HG03520 (cell line): ENCODE data around the gene ING3.

ENCODE experiments used
- ATAC-seq: cut with Tn5 transposase; IDR thresholded peaks from one replicate; pipeline ENCODE4 v1.9.1; 2021; ENCODE audit warnings: mild to moderate bottlenecking, moderate library complexity; ENCODE audit not compliant: unreplicated experiment

The ING3 gene, protein sequence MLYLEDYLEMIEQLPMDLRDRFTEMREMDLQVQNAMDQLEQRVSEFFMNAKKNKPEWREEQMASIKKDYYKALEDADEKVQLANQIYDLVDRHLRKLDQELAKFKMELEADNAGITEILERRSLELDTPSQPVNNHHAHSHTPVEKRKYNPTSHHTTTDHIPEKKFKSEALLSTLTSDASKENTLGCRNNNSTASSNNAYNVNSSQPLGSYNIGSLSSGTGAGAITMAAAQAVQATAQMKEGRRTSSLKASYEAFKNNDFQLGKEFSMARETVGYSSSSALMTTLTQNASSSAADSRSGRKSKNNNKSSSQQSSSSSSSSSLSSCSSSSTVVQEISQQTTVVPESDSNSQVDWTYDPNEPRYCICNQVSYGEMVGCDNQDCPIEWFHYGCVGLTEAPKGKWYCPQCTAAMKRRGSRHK

GRCh38 chr7:120950539-120951308, at the start of gene ING3:
Gene ING3 (plus strand): TSS chr7:120950777. CDS start chr7:120950897, 120 bp downstream.
- ATAC-seq = peak; percentile 97

GRCh38 chr7:120915314-120916105, 35.1 kb upstream of the ING3 start:
- no peak for ATAC-seq

DNA sequence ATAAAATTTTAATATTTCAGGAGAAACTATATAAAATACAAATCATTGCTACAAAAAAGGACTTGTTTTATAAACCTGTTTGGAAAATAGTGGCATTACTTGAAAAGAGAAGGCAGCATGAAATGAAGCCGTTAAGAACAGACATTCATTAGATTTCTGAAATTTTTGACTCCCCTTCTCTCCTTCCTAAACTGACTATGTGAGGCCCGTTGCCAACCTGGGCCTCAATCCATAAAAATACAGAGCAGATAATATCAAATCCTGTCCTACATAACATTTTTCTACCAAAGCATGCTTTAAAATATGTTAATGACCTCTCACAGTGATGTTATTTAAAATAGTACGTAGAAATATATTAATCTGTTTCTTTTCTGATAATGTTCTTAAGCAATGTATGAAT, 34.5 kb upstream of the ING3 start:
- no peak for ATAC-seq

GRCh38 chr7:120916538-120916937, 34.0 kb upstream of the ING3 start:
- no peak for ATAC-seq

DNA sequence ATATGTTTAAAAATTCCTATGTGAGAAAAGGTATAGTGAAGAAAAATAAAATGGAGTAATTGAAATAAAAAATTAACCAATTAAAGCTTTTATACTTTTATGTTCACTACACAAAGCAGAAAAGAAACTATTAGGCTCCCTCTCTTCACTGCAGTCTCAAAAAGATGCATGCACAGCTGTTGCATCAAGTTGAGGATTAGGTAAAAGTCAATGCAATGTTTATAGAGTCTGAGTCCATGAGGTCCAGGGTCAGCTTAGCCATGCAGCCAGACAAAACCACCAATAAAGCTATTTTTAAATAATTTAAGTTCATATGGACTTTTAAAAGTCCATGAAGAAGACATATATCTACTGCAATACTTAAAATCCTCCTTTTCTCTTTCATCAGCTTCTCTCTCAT, 31.1 kb upstream of the ING3 start:
- no peak for ATAC-seq

- no peak for ATAC-seq
These were observed 30.5 kb upstream of the ING3 start for GRCh38 chr7:120920034-120920433.

DNA sequence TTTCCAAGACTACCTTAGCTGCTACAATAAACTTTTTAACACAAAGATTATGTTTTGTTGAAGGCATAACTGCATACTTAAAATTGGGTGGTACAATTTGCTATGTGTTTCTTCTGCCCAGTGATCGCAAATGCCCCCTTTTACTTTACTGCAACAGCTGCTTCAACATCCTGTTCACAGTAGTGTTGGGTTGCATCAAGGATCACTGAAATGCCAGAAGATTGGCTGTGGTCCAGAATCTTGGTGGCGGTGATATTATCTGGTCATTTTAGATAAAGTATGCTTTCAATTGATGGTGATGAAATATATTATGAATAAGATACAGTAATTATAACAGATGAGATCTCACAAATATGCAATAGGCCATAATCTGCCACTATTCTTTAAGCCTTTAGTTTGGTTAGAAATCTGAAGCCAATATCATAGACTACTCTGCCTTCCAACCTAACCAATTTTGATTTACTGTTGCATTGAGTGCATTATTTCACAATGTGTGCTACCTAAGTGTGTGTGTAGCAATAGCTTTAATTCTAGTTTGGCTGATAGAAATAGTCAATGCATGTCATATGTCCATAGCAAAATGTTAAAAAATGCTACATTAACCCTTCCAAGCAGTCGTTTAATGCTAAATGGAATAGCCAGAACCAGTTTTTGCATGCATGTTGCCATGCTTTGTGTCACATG, 29.8 kb upstream of the ING3 start:
- ATAC-seq = no peak

- ATAC-seq = no peak
These were observed 25.7 kb upstream of the ING3 start for GRCh38 chr7:120924837-120925236.

DNA sequence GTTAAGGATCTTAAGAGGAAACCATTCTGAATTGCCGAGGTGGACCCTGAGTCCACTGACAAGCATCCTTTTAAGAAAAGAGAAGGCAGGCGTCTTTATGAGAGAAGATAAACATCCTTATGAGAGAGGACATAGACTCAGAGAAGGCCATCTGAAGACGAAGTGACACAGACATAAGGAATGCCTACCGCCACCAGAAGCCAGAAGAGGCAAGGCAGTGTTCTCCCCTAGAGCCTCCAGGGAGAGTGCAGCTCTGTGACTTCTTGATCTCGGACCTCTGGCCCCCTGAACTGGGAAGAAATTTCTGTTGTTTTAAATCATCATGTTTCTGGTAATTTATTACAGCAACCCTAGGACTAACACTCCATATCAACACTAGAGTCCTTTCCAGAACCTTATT, 25.2 kb upstream of the ING3 start:
- no peak for ATAC-seq

- ATAC-seq = no peak
These were observed 23.6 kb upstream of the ING3 start for GRCh38 chr7:120926943-120927346.

DNA sequence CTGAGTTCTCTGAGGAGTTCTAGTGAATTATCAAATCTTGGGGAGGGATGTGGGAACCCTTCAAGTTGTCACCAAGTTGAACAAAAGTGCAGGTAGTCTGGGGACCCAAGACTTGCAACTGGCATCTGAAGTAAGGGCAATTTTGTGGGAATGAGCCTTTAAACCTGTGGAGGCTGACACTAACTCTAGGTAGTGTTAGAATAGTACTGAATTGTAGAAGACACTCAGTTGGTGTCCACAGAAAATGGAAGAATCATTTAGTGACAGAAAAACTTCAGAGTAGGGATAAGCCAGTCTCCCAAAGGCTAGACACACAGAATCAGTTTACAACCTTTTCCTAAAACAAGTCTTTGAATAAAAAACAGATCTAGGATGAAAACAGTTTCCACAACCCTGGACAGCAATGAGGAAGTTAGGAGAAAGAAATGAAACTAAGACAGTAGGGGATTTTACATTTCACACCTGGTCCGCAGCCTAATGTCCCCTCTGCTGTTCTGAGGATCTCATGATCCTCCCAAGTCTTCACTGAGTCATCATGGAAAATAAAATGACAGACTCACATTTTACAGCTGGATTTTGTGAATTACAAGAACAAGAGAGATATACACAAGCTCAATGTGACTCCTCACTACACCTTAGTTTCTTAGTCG, 23.0 kb upstream of the ING3 start:
- peak; percentile 70 for ATAC-seq

DNA sequence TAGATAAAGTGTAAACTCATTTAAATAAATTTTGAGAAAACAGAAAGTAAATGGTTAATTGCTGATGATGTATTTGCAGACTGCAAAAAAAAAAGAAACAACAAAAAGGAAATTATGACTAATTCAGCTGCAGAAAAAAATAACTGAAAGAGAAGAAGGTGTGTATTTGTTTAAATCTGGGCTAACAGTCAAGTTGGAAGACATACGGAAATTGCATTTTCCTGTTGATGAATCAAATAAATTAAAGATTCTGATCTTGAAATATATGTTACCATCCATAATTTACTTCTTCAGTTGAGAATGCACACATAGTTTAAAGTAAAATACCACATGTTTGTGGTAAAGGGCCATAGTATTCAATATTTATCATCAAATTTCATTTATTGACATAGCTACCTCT, 19.3 kb upstream of the ING3 start:
- no peak for ATAC-seq

- ATAC-seq = no peak
These were observed 17.1 kb upstream of the ING3 start for GRCh38 chr7:120933475-120933874.

DNA sequence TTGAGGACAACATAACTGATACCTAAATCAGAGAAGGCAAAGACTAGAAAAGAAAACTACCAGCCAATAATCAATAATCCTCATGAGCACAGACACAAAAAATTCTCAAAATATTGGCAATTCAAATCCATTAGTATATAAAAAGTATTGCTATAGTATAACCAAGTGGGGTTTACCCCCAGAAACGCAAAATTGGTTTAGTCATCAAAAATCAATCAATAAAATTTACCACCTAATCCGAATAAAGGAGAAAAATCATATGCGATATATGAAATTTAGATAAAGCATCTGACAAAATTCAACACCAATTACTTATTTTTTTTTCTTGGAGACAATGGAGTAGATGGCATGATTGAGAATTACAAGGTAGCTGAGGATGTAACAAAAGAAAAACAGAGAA, 11.2 kb upstream of the ING3 start:
- ATAC-seq = no peak

- ATAC-seq = no peak
These were observed 9.5 kb upstream of the ING3 start for GRCh38 chr7:120941064-120941463.

DNA sequence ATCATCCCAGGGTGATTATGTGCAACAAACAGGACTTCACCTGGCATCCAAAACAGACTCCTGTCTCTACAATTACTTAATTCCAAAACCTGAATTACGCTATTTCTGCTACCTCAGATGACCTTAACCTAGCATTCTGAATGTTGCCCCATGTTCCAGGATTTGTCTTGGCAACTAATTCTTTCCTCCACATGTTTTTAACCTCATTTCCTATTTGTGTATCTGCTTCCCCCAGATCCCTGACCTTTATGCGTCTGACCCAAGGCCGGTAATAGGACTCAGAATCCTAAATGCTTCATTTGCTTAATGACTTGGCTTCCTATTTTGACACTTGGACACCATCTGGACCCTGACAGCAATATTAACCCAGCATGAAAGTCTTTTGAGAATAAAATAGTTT, 8.7 kb upstream of the ING3 start:
- no peak for ATAC-seq

GRCh38 chr7:120942861-120943260, 7.7 kb upstream of the ING3 start:
- no peak for ATAC-seq

DNA sequence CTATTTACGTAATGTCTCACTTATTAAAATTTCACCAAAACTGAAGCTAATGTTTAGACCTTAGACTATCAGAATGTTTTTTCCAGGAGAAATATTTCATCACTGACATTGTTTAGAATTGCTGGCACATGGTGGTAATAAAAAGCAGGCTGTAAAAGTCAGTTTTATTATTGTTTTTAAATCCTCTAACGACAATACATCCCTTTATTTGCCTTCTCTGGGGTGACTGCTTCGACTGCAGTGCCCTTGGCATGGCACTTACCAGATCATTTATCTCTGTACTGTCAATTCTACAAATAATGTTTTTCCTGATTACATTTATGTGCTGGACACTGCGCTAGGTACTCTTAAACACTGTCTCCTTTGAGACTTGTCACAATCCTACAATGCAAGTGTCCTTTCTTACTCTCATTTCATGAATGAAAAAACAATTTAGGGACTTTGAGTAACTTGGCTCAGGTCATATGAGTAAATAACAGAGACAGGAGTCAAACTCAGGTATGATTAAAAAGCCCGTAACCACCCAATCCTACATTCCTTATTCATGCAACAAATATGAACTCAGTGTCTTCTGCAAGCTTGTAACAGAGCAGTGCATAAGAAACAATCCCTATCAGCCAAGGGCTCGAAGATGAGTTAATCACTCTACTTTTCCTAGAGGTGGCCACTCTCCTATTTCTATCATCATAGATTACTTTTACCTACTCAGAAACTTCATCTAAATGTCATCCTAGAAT, 5.6 kb upstream of the ING3 start:
- no peak for ATAC-seq

- ATAC-seq = no peak
These were observed 2.6 kb upstream of the ING3 start for GRCh38 chr7:120947980-120948379.
